Sigmoid colon (tissue), 4 donors: Measurements from ENCODE around the gene SEC14L1.

Experiments
- CTCF ChIP-seq, 4 experiments: fragments of 450-650 bp in 3 of 4; fragments of 200-600 bp in 1 of 4; IDR thresholded peaks; one replicate each; pipeline ENCODE4 v1.5.1; 2016 to 2019; ENCODE audit warnings: antibody characterized with exemption in 4 of 4, mild to moderate bottlenecking in 3 of 4, moderate library complexity in 2 of 4
- EP300 ChIP-seq, 4 donors: sonication (generic); formaldehyde crosslinking; IDR thresholded peaks; one replicate each; pipeline ENCODE4 v1.6.1; 2017; ENCODE audit warnings: antibody characterized with exemption in 4 of 4
- POLR2A ChIP-seq, 2 donors: fragments of 450-650 bp; IDR thresholded peaks; one replicate each; pipeline ENCODE4 v1.6.1; 2016; ENCODE audit warnings: antibody characterized with exemption in 2 of 2, mild to moderate bottlenecking in 2 of 2, moderate library complexity in 2 of 2
- POLR2AphosphoS5 ChIP-seq, 4 donors: sonication (generic); formaldehyde crosslinking; IDR thresholded peaks; one replicate each; pipeline ENCODE4 v1.6.1; 2017; ENCODE audit warnings: antibody characterized with exemption in 4 of 4

- TF ChIP-seq CTCF (IDR thresholded peaks at IDR 0.05) = no peak
- TF ChIP-seq POLR2A (IDR thresholded peaks at IDR 0.05) = no peak
- no peak for TF ChIP-seq EP300 (IDR thresholded peaks at IDR 0.05)
- no peak for TF ChIP-seq POLR2AphosphoS5 (IDR thresholded peaks at IDR 0.05)
Measured at GRCh38 chr17:77212081-77212832, 71.5 kb downstream of the SEC14L1 start.
